ENCODE data around the gene THOC1. TPM values are rescaled to one million over a fixed set of nuclear protein-coding genes. Genes with fewer than 3 reads are reported as not detected.
"Not testable (repeated sequence)": the region's sequence is repeated elsewhere in the genome, so short reads cannot be mapped to it uniquely, and the experiment has no call there.

THOC1 gene
- total and polyA plus RNA-seq, 12 donors = 7.7 to 64.3 (median 10.0) TPM

DNA sequence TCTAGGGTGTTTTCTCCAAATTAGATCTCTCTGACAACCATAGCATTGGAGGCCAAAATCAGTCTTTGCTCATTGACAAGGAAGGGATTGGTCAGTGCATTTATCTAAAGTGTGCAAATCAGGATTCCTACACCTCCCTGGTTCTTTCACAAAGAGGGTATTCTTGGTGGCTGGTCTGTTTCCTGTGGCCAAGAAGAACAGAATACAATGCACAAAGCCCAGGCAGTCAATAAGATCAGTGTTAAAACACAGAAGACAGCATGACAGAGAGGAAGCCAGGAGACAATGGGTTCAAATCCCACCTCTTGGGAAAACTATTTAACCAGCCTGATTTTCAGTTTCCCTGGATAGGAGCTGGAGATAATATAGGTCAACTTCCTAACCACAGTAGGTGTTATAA is 46.1 kb upstream of the THOC1 start:
- DNase-seq (no peak), ATAC-seq (no peak)
- Histone ChIP-seq H3K9me3 (no peaks in the 10 kb centered on the region), H3K4me3 (no peak overlapping the region), H3K4me1 (peaks cover 0 to 5% (median 0%) of the 10 kb centered on the region in 9 donors), H3K27me3 (no peaks in the 10 kb centered on the region), H3K27ac (no peak overlapping the region), H3K36me3 (no peaks in the 10 kb centered on the region)
- no peak for TF ChIP-seq CTCF (IDR thresholded peaks at IDR 0.05)
- intact Hi-C loops (cut with DNase I) = no loop called here

GRCh38 chr18:312415-312814 is 44.6 kb upstream of the THOC1 start:
- DNase-seq (no peak), ATAC-seq (no peak)
- peaks cover 0 to 5% (median 0%) of the 10 kb centered on the region in 9 donors for H3K4me1 ChIP-seq
- WGBS, 2 donors = 64 to 90% methylated on average over 4 of the region's 4 CpGs
- no peak for TF ChIP-seq CTCF (IDR thresholded peaks at IDR 0.05)
- no peaks in the 10 kb centered on the region for H3K9me3 ChIP-seq
- H3K4me3 ChIP-seq = no peak overlapping the region
- H3K27me3 ChIP-seq = no peaks in the 10 kb centered on the region
- H3K36me3 ChIP-seq = no peaks in the 10 kb centered on the region
- intact Hi-C loops (cut with DNase I) = no loop called here
- no peak overlapping the region for H3K27ac ChIP-seq

DNA sequence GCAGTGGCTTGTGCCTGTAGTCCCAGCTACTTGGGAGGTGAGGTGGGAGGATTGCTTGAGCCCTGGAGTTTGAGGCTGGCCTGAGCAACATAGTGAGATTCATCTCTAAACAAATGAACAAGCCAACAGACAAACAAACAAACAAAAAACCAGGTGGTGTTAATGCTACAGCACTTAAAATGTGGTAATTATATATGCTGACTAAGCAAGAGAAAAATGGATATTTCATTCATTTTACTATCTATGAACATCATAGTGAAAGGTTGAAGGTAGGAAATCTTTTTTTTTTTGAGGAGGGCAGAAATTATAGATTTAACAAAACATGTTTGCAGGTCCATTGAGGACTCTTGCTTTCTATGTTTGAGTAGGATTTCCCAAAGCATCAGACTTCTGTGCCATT is 42.2 kb upstream of the THOC1 start:
- intact Hi-C loops (cut with DNase I) = no loop called here
- no peak for TF ChIP-seq CTCF (IDR thresholded peaks at IDR 0.05)
- H3K9me3 ChIP-seq = no peaks in the 10 kb centered on the region
- no peak overlapping the region for H3K27ac ChIP-seq
- no peaks in the 10 kb centered on the region for H3K36me3 ChIP-seq
- ATAC-seq (no peak), DNase-seq (no peak)
- no peaks in the 10 kb centered on the region for H3K4me1 ChIP-seq
- H3K4me3 ChIP-seq = no peak overlapping the region
- peaks cover 0 to 4% (median 0%) of the 10 kb centered on the region in 7 donors for H3K27me3 ChIP-seq

DNA sequence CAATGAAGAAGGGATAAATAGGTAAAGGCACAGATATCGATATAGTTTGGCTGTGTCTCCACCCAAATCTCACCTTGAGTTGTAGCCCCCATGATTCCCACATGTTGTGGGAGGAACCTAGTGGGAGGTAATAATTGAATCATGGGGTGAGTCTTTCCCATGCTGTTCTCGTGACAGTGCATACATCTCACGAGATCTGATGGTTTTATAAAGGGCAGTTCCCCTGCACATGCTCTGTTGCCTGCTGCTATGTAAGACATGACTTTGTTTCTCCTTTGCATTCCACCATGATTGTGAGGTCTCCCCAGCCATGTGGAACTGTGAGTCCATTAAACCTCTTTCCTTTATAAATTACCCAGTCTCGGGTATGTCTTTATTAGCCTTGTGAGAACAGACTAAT is 40.2 kb upstream of the THOC1 start:
- H3K4me1 ChIP-seq; ATAC-seq; DNase-seq; H3K4me3 ChIP-seq; intact Hi-C loops (cut with DNase I); H3K27me3 ChIP-seq; H3K27ac ChIP-seq; H3K9me3 ChIP-seq; H3K36me3 ChIP-seq: not testable (repeated sequence)
- 91 to 94% methylated on average over 4 of the region's 4 CpGs for WGBS, 2 donors

DNA sequence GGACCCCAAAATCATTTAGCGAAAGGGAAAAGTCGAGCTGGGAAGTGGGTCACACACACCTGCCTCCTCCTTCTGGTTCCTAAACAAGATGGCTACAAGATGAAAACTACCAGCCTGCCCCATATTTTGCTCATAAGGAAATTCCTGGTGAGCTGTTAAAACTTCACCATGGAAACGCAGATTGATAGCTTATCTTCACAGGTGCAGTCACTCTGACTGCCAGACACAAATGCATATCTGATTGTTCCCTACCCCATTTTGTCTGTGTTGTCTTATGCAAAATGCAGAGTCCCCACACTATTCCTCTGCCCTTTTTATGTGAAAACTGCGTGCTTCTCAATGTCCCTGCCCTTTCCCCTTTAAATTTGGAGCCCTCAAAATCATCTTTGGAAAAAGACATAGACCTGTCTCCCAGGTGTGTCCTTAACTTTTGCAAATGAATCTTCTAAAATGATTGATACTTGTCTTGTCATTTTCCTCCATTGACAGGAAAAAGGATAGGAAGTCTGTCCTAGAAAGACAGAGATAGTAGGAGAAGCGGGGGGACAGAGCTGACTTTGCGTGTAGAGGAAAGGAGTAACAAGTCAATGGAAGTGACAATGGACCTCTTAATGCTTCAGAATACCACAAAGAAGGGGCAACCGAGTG is 38.9 kb upstream of the THOC1 start:
- Histone ChIP-seq H3K4me3 (no peak overlapping the region), H3K4me1 (peaks cover 0 to 3% (median 0%) of the 10 kb centered on the region in 9 donors), H3K27me3 (peaks cover 0 to 9% (median 3%) of the 10 kb centered on the region in 7 donors), H3K9me3 (no peaks in the 10 kb centered on the region), H3K36me3 (no peaks in the 10 kb centered on the region), H3K27ac (no peak overlapping the region)
- no peak for TF ChIP-seq CTCF (IDR thresholded peaks at IDR 0.05)
- ATAC-seq = no peak
- intact Hi-C loops (cut with DNase I) = no loop called here
- 76 to 83% methylated on average over 7 of the region's 7 CpGs for WGBS, 2 donors
- DNase-seq = no peak
